ENCODE measurements around the gene IMMT.
A peak's percentile ranks its signal among the peaks of the same experiment; 100 is the strongest.

IMMT gene

DNA sequence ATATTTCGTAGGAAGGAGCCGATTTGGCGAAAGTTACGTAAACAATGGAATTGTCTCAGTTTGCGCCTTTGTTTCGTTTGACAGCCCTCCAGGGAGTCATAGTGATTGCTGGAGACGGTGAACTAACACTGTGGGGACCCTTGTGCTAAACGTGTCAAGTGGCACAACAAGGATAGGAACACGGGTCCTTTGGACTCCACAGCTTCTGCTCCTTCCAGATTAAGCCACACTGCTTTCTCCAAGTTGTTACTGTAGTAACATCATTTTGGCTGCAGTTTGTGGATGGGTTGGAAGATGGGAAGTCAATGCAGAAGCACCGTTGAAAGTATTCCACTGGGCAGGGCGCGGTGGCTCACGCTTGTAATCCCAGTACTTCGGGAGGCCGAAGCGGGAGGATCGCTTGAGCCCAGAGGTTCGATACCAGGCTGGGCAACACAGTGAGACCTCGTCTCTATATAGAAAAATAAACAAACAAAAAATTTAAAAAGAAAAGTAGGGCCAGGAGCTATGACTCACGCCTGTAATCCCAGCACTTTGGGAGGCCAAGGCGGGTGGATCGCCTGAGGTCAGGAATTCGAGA lies 636 bp upstream of the IMMT start:
- no peak for FAIRE-seq

DNA sequence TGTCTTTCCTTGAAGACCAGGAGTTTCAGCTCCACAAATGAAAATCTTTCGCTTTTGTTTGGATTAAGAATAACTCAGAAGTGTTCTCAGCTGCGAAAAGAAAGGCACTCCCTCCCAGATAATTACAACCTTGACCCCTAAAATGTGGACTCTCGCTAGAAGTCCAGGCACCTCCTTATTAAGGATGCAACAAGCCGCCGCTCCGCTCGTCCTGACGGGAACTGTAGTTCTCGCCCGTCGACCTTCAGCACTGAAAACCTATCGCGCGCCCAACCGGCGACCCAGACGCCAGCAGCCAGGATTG lies 559 bp downstream of the IMMT start:
- FAIRE-seq = peak; percentile 90

DNA sequence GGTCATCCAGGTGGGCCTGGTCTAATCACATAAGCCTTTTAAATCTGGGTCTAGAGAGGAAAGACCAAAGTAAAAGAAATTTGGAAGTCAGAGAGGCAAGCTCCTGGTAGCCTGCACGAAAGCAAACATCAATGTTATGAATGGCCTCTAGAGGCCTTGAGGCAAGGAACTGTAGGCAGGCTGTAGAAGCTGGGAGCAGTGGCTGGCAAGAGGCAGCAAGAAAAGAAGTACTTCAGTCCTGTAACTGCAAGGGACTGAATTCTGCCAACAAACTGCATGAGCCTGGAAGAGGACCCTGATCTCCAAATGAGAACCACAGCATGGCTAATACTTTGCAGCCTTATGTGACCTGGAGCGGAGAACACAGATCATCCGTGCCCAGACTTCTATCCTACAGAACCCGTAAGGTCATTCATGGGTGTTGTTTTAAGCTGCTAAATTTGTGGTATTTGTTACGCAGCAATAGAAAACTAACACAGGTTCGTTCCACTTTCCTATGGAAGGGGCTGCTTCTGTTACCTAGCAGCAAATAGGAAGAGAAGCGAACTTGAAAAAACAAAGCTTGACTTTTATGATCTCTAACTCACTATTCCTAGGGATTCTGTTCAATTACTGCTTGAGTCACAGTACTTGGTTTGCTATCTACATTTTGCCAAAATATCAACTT lies 1.2 kb downstream of the IMMT start:
- no peak for FAIRE-seq

DNA sequence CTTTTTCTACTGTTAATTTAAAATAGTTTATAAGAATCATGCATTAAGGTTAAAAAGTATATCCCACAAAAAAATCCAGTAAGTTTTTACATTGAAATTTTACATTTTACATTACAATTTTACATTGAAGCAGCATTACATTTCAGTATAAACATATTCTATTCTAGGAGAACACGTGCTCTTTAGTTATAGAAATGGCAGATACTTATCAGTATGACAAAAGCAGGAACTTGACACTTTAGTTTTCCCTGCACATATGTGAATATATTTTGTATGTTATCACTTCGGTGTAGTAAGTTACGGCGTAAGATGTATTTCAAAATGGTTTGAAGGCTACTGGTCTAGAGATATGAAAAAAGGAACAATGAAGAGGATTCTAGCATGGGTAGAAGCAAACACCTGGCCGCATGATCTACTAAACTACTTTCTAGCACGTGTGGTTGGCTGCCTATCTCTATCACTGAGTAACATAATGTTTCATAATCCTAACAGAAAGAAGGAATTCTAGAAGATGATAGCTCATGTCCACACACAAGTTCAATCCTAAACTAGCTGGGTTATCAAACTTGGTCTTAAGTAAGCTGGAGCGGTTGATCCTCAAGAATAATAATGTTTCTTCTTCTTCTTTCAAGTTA lies 5.4 kb downstream of the IMMT start:
- no peak for FAIRE-seq

DNA sequence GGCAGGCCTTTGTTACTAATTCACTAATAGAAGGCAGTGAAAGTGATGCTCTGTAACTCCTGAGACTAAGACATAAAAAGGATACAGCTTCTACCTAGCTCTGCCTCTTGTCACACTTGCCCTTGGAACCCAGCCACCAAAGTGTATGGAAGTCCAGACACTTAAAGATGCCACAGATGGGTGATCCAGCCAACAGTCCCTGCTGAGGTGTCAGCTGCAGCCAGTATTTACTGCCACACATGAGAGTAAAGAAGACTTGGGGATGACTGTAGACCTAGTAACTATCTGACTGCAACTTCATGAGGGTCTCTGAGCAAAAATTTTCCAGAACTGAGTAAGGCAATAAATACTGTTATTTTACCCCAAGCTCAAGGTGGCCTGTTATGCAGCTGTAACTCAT lies 8.8 kb downstream of the IMMT start:
- no peak for FAIRE-seq

DNA sequence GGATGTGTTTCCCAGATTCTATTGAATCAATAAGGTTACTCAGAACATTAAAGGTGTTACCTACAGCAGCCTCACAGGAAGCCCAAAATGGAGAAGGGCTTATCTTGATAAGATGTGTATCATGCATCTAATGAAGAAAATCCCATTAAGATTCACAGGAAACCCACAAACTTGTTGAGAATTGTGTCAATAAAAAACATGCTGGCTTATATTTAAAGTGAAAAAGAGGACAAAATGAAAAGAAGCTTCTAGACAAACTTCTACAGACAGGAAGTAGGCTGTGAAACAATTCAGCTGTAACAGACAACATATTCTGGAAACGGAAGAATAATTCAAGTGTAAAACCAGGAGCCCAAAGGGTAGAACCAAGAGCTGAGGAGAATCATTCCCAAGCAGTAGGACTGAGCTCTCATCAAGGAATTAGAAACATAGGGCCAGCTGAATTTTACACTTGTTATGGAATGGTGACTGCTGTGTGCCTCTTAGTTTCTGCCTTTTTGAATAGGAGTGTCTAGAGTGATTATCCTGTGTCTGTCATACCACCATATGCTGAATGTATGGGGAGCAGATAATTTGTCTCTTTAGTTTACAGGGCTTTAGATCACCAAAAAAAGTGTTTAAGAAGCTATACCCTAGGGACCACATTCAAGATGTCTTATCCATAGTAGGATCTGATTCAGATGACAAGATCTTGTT lies 9.6 kb downstream of the IMMT start:
- FAIRE-seq = no peak

DNA sequence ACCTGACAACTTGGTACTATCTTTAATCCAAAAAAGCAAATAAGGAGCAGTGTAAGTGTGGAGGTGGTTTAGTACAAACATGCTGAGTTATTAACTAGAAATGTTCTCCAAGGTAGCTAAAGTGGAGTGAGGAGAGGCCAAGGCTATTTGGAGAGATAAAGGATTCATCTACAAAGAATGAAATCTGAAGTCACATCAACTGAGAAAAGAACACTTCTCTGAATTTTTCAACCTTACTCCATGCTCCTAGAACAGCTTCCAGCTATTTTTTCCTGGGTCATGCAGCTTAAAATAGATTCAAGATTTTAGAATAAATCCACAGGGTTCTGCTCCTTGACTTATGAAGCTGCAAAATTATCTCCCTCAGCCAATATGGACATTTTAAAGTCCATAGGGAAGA lies 18.7 kb downstream of the IMMT start:
- FAIRE-seq = no peak

DNA sequence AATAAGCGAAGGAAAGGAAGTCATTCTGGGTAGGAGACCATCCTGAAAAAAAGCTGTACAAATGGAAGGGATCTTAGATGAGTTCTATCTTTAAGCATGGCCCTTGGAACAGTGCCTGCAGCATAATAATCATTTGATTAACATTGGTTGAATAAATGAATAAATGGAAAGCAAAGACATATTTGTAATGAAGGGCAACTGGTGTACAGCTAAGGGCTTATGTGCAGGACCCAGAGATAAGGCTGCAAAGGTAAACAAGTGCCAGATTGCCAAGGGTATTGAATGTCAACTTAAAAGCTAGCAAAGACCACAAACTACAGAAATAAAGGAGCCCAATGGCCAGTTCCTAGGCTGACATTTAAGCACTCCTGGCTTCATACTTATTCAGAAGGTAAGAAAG lies 19.4 kb downstream of the IMMT start:
- no peak for FAIRE-seq

DNA sequence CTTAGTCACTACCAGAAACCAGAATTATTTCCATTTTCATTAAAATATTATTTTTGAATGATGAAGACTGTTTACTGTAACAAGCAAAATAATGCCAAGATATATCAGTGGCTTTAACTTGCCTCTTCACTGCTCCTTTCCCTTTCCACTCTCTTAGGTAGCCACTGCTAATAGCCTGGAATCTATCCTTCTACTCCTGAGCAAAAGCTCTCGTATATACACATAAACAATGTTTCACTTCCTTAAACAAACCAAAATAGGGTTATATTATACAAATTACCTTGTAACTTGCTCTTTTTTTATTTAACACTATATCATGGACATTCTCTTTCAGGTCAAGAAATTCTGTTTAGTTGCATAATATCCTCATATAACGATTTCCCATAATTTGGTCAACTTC lies 20.8 kb downstream of the IMMT start:
- FAIRE-seq = peak; percentile 5

DNA sequence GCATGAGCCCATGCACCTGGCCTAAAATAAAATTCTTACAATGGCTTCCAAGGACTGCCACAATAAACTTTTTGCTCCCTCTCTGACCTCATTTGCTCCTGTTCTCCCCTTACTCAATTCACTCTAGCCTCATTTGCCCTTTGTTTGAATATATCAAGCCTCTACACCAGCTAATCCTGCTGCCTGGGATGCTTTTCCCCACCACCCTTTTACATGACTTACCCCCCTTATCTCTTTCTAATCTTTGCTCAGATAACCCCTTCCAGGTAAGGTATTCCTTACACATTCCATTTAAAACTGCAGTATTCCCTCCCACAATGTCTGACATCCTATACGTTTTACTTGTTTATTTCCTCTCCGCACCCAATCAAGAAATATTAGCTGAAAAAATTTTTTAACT lies 22.7 kb downstream of the IMMT start:
- FAIRE-seq = no peak

DNA sequence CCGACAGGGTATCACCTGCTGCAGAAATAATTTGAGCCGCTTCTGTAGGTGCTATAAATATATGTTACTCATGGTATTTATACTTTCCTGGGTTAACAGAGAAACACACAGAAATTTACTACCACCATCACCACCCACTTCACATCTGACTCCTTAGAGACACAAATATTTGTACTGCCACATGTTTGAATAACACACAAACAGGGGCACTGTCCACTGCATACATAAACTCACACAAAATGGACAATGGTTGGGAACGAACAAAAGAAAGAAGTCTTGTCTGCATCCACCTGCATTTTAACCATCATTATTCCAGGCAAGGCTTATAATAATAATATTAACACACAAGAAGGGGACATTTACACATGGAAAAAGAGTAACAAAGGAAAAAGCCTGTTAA lies 24.0 kb downstream of the IMMT start:
- FAIRE-seq = no peak

DNA sequence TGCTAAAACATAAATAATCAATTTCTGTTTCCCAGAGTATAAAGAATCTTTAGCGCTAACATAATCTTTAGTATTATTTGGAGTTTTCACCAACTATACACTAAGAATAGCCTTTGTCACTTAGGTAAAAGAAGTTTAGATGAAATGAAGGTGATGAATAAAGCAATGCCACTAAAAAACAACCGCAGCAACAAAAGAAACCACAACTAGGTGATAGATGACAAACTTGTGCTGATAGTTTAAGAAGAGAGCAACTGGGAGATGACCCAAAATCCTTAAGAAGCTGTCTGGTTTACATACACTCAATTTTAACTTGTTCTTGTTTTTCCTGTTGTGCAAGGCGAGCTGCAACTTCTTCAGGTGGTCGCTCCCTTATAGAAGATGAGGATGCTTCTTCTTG lies 24.8 kb downstream of the IMMT start:
- FAIRE-seq = no peak

DNA sequence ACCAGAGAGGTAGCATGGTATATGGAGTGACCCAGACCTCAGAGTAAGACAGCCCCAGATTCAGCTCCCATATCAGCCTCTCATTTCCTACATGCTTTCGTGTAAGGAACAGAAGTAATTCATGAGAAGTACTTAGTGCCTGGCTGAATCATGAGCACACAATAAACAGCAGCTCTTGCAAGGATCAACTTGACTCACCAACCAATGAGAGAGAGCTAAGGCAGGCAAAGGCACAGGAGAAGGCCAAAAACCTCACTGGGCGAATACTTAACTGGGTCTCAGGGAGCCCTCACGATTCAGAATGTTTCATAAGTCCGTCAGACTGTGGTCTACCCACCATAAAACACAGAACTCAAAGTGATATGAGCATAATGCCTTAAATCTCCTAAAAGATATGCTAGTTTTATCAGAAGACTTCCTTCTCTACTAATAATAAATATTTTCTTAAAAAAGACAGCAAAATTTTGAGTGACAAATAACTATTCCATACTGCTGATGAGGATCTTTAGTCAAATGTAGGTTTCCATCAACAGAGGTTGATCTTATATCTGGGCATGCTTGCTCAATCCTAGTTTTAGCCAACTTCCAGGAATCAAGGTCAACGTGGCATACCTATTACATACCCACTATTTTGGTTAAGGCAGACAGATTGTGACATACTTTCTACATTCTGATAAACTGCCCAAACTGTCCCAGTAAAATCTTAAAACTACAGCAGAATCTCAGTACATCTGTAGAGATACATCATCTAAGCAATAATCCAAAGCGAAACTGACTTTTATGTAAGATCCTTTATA lies 34.9 kb downstream of the IMMT start:
- FAIRE-seq = no peak

DNA sequence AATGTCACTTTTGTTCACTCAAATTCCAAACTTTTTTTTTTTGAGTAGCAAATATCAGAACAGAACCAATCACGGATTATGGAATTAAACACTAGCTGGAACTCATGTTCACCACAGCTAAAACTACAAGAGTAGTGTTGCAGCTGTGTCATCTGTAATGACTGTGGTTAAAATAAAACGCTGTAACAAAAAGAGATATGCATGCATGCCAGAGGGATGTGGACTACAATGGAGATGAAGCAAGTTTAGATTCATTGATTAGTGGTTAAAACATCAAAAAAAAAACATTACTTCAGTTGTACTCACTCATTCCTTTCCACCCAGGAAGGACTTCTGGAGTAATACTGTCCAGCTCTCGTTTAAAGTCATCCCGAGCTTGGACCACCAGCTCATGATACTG lies 37.0 kb downstream of the IMMT start:
- no peak for FAIRE-seq

DNA sequence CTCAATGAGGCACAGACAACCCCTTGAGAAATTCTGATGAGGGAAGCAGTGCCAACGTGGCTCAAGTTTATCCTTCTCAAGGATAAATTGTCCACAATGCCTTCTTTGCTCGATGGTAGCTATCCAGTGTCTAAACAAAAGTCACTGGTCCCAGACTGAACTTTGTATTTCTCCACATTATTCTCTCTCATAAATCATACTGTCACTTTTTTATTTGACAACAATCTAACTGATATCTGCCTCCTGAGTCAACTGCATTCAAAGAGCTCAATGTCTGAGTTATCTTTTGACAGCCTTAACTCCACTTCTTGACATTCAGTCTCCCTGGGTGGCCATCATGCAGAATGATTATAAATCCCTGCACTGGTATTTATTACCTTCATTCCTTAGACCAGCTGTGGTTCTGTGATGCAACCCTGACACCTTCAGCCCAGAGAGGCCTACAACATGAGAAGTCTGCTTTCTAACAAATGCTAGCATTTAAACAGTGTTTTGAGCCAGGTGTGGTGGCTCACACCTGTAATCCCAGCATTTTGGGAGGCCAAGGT lies 38.2 kb downstream of the IMMT start:
- no peak for FAIRE-seq

DNA sequence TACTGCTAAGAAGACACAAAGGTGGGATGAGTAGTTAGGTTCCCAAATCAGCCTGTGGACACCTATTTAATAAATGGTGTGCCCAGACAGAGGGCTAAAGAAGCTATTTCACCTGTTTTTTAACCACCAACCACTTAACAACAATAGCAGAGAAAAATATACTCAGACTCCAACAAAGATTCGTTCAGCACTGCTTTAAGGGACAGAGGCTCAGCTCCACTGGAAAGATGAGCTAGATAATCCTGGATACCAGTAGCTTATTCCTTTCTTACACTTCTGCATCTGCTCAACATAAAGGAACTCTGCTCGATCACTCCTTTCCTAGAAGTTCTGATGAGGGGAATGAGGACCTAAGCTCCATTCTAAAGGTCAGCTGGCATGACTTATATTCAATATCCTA lies 44.8 kb downstream of the IMMT start:
- FAIRE-seq = no peak

DNA sequence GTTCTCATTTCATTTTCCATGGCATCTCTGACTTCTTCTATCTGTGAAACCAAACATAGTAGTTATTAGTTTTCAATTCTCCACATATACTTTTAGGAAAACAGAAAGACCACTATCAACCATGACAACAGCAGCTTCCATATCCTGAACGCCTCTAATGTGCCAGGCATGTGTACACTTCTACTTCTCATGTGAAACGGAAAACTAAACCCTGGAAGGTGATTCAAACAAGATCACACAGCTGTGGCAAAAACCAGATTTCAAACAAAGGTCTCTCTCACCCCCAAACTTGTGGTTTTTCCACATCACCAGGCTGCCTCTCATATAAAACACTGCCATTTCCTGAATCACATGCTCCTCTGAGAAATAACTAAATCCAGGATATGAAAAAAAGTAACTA lies 47.5 kb downstream of the IMMT start:
- FAIRE-seq = no peak

DNA sequence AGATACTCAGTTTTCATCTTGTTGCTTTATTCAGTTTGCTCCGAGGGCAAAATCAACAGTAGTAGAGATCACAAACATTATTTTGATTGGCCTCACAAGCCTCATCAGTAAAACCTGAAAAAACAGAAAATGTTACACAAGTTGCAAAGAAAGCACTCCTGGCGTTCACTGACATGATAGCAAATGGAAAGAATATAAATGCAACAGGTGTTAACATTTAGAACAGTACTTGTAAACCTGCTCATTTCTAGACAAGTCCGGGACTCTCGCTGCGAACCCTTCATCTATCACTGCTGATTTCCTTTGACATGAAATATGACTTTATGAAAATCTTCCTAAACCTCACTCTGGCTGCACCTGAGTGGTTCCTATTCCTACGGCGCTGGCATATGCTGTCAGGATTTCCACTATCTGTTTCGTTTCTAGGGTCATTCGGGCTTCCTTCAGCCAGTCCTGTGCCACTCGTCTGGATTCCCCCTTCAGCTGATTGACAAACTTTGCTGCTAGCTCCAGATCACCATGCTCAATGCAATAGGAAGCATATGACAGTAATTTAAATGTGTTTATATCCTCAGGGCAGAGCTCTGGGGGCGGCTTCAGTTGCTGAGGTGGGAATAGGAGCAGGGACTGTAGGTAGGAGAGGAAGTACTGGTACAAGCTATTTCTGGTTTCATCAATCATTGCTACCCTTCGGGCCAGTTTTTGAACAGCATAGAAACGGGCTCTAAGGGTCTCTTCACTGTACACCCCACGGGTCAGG lies 51.2 kb downstream of the IMMT start:
- FAIRE-seq = no peak

DNA sequence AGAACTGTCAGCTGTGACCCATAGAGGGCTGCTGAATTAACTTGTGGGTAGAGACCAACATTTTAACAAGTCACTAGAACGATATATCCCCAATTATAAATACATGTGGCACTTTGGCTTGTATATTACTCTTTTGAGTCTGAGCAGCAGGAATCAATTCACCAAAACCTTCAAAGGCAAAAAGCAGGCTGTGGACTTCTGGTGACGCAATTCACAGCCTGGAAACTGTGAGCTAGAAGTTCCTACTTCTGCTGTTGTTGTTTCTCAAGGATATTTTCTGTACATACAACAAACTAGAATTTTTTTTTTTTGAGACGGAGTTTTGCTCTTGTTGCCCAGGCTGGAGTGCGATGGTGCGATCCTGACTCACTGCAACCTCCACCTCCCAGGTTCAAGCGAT lies 52.0 kb downstream of the IMMT start:
- FAIRE-seq = no peak

DNA sequence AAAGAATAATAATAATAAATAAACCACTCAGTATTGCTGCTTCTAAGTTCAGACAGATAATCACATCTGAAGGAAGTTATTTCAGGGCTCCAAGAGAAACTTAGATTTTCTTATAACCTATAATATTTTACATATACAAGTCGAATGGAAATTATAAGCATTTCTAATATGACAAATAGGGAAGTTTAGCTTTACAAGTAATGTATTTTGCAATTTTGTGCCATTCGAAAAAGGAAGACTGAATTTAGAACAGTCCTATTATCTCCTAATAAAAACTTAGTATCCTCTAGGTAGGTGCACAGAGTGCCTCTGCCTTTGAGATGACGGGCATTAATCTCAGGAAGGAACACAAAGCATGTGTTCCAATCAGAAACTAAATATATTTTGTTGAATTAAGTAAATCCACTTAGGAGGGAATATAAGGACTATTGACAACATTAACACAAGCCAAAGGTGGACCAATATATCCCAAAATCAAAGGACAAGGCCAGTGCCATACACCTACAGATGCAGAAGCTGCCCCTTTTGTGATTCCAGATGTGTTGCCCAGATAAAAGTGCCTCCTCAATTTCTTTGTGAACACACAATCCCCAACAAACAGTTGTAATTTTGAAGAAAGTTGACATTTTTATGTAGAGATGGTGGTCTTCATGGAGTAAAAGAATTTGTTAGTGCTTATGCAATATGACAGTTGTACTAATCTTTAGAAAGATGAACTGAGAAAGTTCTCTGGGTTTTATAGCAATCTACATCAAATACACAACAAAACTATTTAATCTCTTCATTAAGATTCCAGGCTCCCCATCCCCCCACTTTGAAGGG lies 52.6 kb downstream of the IMMT start:
- no peak for FAIRE-seq

DNA sequence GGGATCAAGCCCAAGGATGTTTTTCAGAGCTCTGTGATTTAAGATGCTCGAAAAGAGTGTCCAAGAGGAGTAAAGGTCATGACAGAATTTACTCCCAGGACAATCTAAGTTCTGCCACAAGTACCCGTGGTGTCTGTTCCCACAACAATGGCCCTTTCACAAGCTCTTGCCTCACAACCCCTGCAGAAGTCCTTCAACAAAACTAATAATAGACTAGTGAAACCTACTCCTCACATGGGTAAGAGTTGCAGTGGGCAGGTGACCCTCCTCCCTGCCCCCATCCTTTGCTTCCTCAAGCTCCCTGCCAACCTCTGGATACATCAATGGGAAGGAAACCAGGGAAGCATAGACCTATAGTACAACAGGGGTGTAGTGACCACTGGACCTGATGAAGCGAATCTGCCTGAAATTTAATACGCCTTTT lies 54.3 kb downstream of the IMMT start:
- no peak for FAIRE-seq

DNA sequence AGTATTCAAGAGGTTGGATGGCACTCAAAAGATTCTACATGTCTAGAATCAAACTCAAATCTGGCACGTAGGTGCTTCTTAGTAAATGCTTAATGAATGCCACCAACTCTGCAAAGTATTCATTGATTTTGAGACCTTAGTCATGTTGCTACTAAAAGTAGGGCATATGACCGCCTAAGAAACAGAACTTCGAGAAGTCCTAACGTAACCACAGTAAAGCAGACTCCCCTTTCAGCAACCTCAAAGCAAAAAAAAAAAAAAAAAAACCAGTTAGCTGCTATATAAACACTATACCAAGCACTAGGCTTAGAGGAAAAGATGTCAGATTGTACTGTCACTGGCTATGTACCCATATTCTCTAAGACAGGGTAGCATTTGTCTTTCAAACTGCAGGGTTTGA lies 55.3 kb downstream of the IMMT start:
- no peak for FAIRE-seq
